ENCODE results near the gene PTMS. TPM values are rescaled to one million over a fixed set of nuclear protein-coding genes. Genes with fewer than 3 reads are reported as not detected.

The PTMS gene
- total and polyA plus RNA-seq, 2 experiments from 2014 or later: 111 to 238 TPM

DNA sequence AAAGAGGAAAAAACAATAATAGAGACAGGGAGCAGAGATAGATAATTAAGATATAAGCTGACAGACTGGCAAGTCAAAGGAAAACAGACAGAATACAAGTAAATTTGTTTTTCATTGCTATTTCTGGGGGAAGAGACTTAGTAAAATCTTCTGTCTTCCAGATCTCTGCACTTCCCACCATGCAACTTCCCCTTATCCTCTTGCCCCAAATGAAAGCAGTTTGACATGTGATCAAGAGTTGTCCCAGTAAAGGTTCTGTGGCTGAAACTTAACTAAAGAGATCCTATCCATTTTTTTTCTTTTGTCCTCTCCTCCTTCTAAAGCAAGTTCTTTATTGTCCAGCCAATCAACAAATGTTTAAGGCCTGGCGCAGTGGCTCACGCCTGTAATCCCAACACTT lies 11.8 kb upstream of the PTMS start (continued):
- TF ChIP-seq EZH2phosphoT487 (IDR thresholded peaks at IDR 0.05; ENCODE audit: unreplicated experiment) (no peak), CREB1 (CRISPR knock-in tag; IDR thresholded peaks at IDR 0.05; ENCODE audit: low read depth) (no peak), STAT1 (IDR thresholded peaks at IDR 0.05; ENCODE audit: unreplicated experiment) (no peak)
- TF ChIP-seq, protein P1, sequence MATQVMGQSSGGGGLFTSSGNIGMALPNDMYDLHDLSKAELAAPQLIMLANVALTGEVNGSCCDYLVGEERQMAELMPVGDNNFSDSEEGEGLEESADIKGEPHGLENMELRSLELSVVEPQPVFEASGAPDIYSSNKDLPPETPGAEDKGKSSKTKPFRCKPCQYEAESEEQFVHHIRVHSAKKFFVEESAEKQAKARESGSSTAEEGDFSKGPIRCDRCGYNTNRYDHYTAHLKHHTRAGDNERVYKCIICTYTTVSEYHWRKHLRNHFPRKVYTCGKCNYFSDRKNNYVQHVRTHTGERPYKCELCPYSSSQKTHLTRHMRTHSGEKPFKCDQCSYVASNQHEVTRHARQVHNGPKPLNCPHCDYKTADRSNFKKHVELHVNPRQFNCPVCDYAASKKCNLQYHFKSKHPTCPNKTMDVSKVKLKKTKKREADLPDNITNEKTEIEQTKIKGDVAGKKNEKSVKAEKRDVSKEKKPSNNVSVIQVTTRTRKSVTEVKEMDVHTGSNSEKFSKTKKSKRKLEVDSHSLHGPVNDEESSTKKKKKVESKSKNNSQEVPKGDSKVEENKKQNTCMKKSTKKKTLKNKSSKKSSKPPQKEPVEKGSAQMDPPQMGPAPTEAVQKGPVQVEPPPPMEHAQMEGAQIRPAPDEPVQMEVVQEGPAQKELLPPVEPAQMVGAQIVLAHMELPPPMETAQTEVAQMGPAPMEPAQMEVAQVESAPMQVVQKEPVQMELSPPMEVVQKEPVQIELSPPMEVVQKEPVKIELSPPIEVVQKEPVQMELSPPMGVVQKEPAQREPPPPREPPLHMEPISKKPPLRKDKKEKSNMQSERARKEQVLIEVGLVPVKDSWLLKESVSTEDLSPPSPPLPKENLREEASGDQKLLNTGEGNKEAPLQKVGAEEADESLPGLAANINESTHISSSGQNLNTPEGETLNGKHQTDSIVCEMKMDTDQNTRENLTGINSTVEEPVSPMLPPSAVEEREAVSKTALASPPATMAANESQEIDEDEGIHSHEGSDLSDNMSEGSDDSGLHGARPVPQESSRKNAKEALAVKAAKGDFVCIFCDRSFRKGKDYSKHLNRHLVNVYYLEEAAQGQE (IDR thresholded peaks at IDR 0.05; ENCODE audit: unreplicated experiment): no peak
- TF ChIP-seq, protein P2, sequence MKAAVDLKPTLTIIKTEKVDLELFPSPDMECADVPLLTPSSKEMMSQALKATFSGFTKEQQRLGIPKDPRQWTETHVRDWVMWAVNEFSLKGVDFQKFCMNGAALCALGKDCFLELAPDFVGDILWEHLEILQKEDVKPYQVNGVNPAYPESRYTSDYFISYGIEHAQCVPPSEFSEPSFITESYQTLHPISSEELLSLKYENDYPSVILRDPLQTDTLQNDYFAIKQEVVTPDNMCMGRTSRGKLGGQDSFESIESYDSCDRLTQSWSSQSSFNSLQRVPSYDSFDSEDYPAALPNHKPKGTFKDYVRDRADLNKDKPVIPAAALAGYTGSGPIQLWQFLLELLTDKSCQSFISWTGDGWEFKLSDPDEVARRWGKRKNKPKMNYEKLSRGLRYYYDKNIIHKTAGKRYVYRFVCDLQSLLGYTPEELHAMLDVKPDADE (IDR thresholded peaks at IDR 0.05): no peak

DNA sequence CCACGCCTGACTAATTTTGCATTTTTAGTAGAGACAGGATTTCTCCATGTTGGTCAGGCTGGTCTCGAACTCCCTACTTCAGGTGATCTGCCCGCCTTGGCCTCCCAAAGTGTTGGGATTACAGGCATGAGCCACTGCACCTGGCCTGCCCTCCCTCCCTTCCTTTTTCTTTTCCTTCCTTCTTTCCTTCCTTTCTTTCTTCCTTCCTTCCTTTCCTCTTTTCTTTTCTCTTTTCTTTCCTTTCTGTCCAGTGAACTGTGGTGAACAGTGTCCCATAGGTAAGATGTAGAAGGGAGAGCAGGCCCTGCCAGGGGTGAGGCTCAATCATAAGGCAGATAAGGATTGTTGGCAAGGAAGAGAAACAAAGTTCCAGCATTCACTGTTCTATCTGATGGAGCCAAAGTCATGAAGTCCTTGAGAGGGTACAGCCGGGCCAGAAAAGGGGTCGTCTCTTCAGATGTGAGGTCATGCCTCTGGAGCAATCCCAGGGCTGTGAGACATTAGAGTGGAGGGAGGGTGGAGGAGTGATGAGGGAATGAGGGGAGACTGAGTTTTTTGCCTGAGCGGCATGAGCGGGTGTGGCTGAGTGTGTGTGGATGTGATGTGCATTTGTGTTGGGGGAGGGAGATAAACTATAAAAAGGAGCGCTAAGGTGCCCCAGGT lies 9.0 kb upstream of the PTMS start:
- Histone ChIP-seq H3K36me3 (ENCODE audit: insufficient read depth) (no peaks in the 10 kb centered on the region), H3K4me1 (ENCODE audit: insufficient read depth) (peaks cover 16% of the 10 kb centered on the region), H3K27me3 (ENCODE audit: insufficient read depth) (no peaks in the 10 kb centered on the region), H3F3A (replicated peaks; ENCODE audit: low read depth) (no peaks in the 10 kb centered on the region; the same call in 1 of the 2 replicates), H4K20me1 (replicated peaks; ENCODE audit: insufficient read depth) (0 out of 2 replicates have a peak, but pooled peaks cover 2% of the 10 kb centered on the region), H3K79me2 (replicated peaks; ENCODE audit: insufficient read depth) (peaks cover 6% of the 10 kb centered on the region), H3K4me3 (no peak overlapping the region), H3K27ac (ENCODE audit: low read depth) (no peak overlapping the region; the same call in 1 of the 2 replicates), H3K4me2 (no peak overlapping the region), H2AFZ (no peak overlapping the region), H3K9me2 (ENCODE audit: insufficient read depth) (peaks cover 5% of the 10 kb centered on the region)
- DNase-seq (ENCODE audit: low spot score) (no peak), ATAC-seq (no peak)
- Mint-ChIP-seq H3K9me3 (no peaks in the 10 kb centered on the region), H3K27me3 (ENCODE audit: insufficient read depth, low read depth, poor library complexity) (peaks cover 22% of the 10 kb centered on the region), H3K27ac (no peak overlapping the region; the same call in 1 of the 2 replicates), H3K36me3 (ENCODE audit: low read depth) (peaks cover 4% of the 10 kb centered on the region; the same call in 2 of the 3 replicates), H3K4me3 (no peak overlapping the region; the same call in 2 of the 3 replicates), H3K4me1 (peaks cover 28% of the 10 kb centered on the region)
- TF ChIP-seq JUNB (IDR thresholded peaks at IDR 0.05; ENCODE audit: unreplicated experiment): no peak
- no peak for TF ChIP-seq POLR2AphosphoS5 (IDR thresholded peaks at IDR 0.05; ENCODE audit: low read depth)
- TF ChIP-seq ZNF331 (CRISPR knock-in tag; IDR thresholded peaks at IDR 0.05; ENCODE audit: low read depth): no peak
- TF ChIP-seq, protein P2 (IDR thresholded peaks at IDR 0.05): no peak
- TF ChIP-seq, protein P1 (IDR thresholded peaks at IDR 0.05; ENCODE audit: unreplicated experiment): no peak
- TF ChIP-seq EZH2 (IDR thresholded peaks at IDR 0.05; ENCODE audit: low read depth, unreplicated experiment): no peak

Data from GM23338 (cell line).